A549 (cell line): ENCODE results near the gene INO80D.

ENCODE experiments used
- CHD4 ChIP-seq: fragments of 200-600 bp; sonication (generic); IDR thresholded peaks from 2 replicates; pipeline ENCODE4 v1.6.1; 2016; ENCODE audit warnings: antibody characterized with exemption, mild to moderate bottlenecking, borderline replicate concordance
- EP300 ChIP-seq, 2 experiments: fragments of >200 bp; sonication (Bioruptor Twin); formaldehyde crosslinking; IDR thresholded peaks; 2 replicates in 1 of 2; 3 replicates in 1 of 2; pipeline ENCODE4 v1.6.1; 2016 to 2017
- ESRRA ChIP-seq: fragments of 150-350 bp; IDR thresholded peaks from 2 replicates; pipeline ENCODE4 v1.6.1; 2014; ENCODE audit warnings: mild to moderate bottlenecking, low read length, borderline replicate concordance
- RFX5 ChIP-seq: fragments of 450-650 bp; IDR thresholded peaks from 2 replicates; pipeline ENCODE4 v1.7.1; 2014; ENCODE audit warnings: antibody characterized with exemption, mild to moderate bottlenecking, moderate library complexity
- ZSCAN20 ChIP-seq: fragments of 250-450 bp; sonication (Bioruptor Pico); IDR thresholded peaks from 2 replicates; pipeline ENCODE4 v1.8.0; 2022; ENCODE audit warnings: mild to moderate bottlenecking, moderate library complexity
- TF ChIP-seq, protein P1 (sequence below): fragments of >200 bp; sonication (Bioruptor Twin); formaldehyde crosslinking; IDR thresholded peaks from 3 replicates; pipeline ENCODE4 v1.5.1; 2016

DNA sequence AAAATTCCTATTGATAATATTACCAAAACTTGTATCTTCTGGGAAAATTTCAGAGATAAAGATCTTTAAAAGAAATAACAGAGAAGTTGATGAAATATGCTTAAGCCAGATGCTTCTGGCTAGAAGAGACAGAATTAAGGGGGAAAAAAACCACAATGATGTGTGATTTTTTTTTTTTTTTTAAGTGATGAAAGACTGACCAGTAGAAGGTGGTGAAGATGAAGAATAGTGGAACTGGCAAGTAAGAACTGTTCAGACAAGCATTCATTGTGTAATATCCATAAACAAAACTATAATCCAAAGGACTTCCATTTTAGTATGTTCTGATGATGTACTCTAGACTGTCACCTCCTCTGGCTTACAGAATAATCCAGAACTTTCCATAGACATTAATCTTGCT is 89.8 kb downstream of the INO80D start:
- TF ChIP-seq RFX5 (no peak), ZSCAN20 (CRISPR knock-in tag) (no peak), CHD4 (no peak), EP300 (IDR thresholded peaks at IDR 0.05) (no peak), ESRRA (no peak)
- TF ChIP-seq, protein P1, sequence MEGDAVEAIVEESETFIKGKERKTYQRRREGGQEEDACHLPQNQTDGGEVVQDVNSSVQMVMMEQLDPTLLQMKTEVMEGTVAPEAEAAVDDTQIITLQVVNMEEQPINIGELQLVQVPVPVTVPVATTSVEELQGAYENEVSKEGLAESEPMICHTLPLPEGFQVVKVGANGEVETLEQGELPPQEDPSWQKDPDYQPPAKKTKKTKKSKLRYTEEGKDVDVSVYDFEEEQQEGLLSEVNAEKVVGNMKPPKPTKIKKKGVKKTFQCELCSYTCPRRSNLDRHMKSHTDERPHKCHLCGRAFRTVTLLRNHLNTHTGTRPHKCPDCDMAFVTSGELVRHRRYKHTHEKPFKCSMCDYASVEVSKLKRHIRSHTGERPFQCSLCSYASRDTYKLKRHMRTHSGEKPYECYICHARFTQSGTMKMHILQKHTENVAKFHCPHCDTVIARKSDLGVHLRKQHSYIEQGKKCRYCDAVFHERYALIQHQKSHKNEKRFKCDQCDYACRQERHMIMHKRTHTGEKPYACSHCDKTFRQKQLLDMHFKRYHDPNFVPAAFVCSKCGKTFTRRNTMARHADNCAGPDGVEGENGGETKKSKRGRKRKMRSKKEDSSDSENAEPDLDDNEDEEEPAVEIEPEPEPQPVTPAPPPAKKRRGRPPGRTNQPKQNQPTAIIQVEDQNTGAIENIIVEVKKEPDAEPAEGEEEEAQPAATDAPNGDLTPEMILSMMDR: no peak
